Dermis lymphatic vessel endothelial cell (primary cell): ENCODE data around the gene YY1. TPM values are rescaled to one million over a fixed set of nuclear protein-coding genes. Genes with fewer than 3 reads are reported as not detected.

ENCODE experiments used
- total RNA-seq: library from RNA; depleted of rRNA; stranded (reverse); fragments of >200 nt; gene quantifications from 2 replicates; pipeline ENCODE4 v1.2.1, GENCODE V29; 2014

The YY1 gene
- 45.8 and 46.7 TPM in 2 replicates for total RNA-seq

GRCh38 chr14:100238419-100239210 lies at the start of gene YY1:
Gene YY1, plus strand, starts transcription at chr14:100239144. Its CDS starts 101 bp downstream, at chr14:100239245.

GRCh38 chr14:100306101-100306997 lies 67.4 kb downstream of the YY1 start, which contains the start of gene SLC25A29:
Gene SLC25A29, minus strand, starts transcription at chr14:100306444. Its CDS starts 212 bp downstream, at chr14:100306232.

GRCh38 chr14:100323121-100323941 lies 84.4 kb downstream of the YY1 start, which contains the start of gene SLC25A47:
Gene SLC25A47, plus strand, starts transcription at chr14:100323339. Its CDS starts 76 bp downstream, at chr14:100323415.

Other genes with a start within 250 kb of the YY1 start
- gene EVL, start 173.7 kb upstream of the YY1 start, total RNA-seq: 6.6 and 12.1 TPM in 2 replicates
- 0.11 and 0.26 TPM in 2 replicates for gene DEGS2, start 79.5 kb upstream of the YY1 start, total RNA-seq
- 46.9 and 69.2 TPM in 2 replicates for gene SLC25A29, start 67.3 kb downstream of the YY1 start, total RNA-seq
- not detected in 2 replicates for gene SLC25A47, start 84.2 kb downstream of the YY1 start, total RNA-seq
- gene WDR25, start 137.3 kb downstream of the YY1 start, total RNA-seq: 16.8 and 26.5 TPM in 2 replicates